Stomach (tissue), 9 donors: ENCODE data around the gene NQO1. TPM values are rescaled to one million over a fixed set of nuclear protein-coding genes. Genes with fewer than 3 reads are reported as not detected.
A peak's percentile ranks its signal among the peaks of the same experiment; 100 is the strongest.

Experiments used
- DNase-seq, 2 donors: peaks; one replicate each; pipeline versions ENCODE4 v3.0.0 to v3.0.0-alpha.2; 2013 to 2019
- H3K27ac ChIP-seq, 5 donors: fragments of 200-600 bp in 4 of 5; sonication (generic) in 4 of 5; one replicate each; pipeline ENCODE4 v1.5.1; 2013 to 2019; ENCODE audit warnings: mild to moderate bottlenecking in 1 of 5, moderate library complexity in 1 of 5
- H3K27me3 ChIP-seq, 3 donors: fragments of 200-600 bp; sonication (generic); one replicate each; pipeline ENCODE4 v1.5.1; 2017 to 2019; ENCODE audit warnings: mixed run types in 1 of 3
- H3K36me3 ChIP-seq, 4 donors: fragments of 200-600 bp; sonication (generic); 1 replicate in 3 of 4; 2 replicates in 1 of 4; pipeline ENCODE4 v1.5.1; 2016 to 2019
- H3K4me1 ChIP-seq, 4 donors: fragments of 200-600 bp; sonication (generic); one replicate each; pipeline ENCODE4 v1.5.1; 2016 to 2019
- H3K4me3 ChIP-seq, 4 donors: fragments of 200-600 bp; sonication (generic) in 3 of 4; one replicate each; pipeline ENCODE4 v1.5.1; 2016 to 2019; ENCODE audit warnings: mild to moderate bottlenecking in 1 of 4
- H3K9me3 ChIP-seq, 4 donors: fragments of 200-600 bp; sonication (generic); one replicate each; pipeline ENCODE4 v1.5.1; 2016 to 2019
- CTCF ChIP-seq, 7 experiments: fragments of 450-650 bp in 4 of 7; fragments of 200-600 bp in 3 of 7; sonication (generic) in 3 of 7; IDR thresholded peaks; one replicate each; pipeline ENCODE4 v1.5.1; 2016 to 2019; ENCODE audit warnings: antibody characterized with exemption in 7 of 7, control low read depth in 2 of 7, mild to moderate bottlenecking in 1 of 7
- EP300 ChIP-seq: sonication (generic); formaldehyde crosslinking; IDR thresholded peaks from one replicate; pipeline ENCODE4 v1.6.1; 2017; ENCODE audit warnings: antibody characterized with exemption
- POLR2A ChIP-seq, 4 donors: fragments of 450-650 bp; IDR thresholded peaks; one replicate each; pipeline ENCODE4 v1.6.1; 2016; ENCODE audit warnings: antibody characterized with exemption in 4 of 4, control low read depth in 2 of 4, mild to moderate bottlenecking in 1 of 4, moderate library complexity in 1 of 4
- POLR2AphosphoS5 ChIP-seq, 3 donors: sonication (generic); formaldehyde crosslinking; IDR thresholded peaks; one replicate each; pipeline ENCODE4 v1.6.1; 2016; ENCODE audit warnings: antibody characterized with exemption in 3 of 3
- WGBS, 5 donors: extraction: QIAGEN DNeasy Blood & Tissue Kit in 3 of 5; methylation state at CpG; one replicate each; pipeline versions ENCODE4 v1.1.5 to v1.1.7; 2013 to 2018; 5-methylcytosine and 5-hydroxymethylcytosine counted together
- intact Hi-C: fragments of 100-400 bp; cut with DNase I; formaldehyde crosslinking; loops from one replicate; pipeline ENCODE4 v1.15.1; 2023; ENCODE audit warnings: low total_unique reads
- polyA plus RNA-seq, 3 donors: library from polyadenylated mRNA; stranded (reverse); fragments of 200-250 nt; gene quantifications; one replicate each; pipeline ENCODE4 v1.2.3, GENCODE V29; 2013
- total RNA-seq, 5 donors: library from RNA; depleted of rRNA; stranded (reverse); fragments of >200 nt; gene quantifications; one replicate each; pipeline versions ENCODE4 v1.1.0 to v1.2.3, GENCODE V29; 2014 to 2016
- donor health status: healthy with polysubstance abuse.
- donor health status: Bipolar disorder and iron deficiency.
- donor health status: healthy.

The NQO1 gene
- total and polyA plus RNA-seq, 8 donors: 58.8 to 1,232 (median 202) TPM

GRCh38 chr16:69701452-69701851 lies 24.9 kb downstream of the NQO1 start:
- Histone ChIP-seq H3K27me3 (no peaks in the 10 kb centered on the region), H3K4me1 (peaks cover 0 to 6% (median 2%) of the 10 kb centered on the region in 4 donors), H3K9me3 (no peaks in the 10 kb centered on the region), H3K36me3 (peaks cover 7 to 80% (median 60%) of the 10 kb centered on the region in 4 donors), H3K27ac (no peak overlapping the region), H3K4me3 (no peak overlapping the region)
- intact Hi-C loops: no loop called here
- TF ChIP-seq POLR2AphosphoS5 (IDR thresholded peaks at IDR 0.05) (no peak), EP300 (no peak), CTCF (IDR thresholded peaks at IDR 0.05) (no peak)
- DNase-seq: no peak

- Histone ChIP-seq H3K9me3 (no peaks in the 10 kb centered on the region), H3K27ac (no peak overlapping the region), H3K4me3 (no peak overlapping the region), H3K27me3 (no peaks in the 10 kb centered on the region), H3K4me1 (no peaks in the 10 kb centered on the region), H3K36me3 (peaks cover 12 to 90% (median 73%) of the 10 kb centered on the region in 4 donors)
- TF ChIP-seq POLR2A (IDR thresholded peaks at IDR 0.05): no peak
- no peak for TF ChIP-seq EP300
- TF ChIP-seq POLR2AphosphoS5 (IDR thresholded peaks at IDR 0.05): no peak
- TF ChIP-seq CTCF (IDR thresholded peaks at IDR 0.05): no peak
- intact Hi-C loops: no loop called here
- no peak for DNase-seq
- WGBS, 5 donors: 84 to 97% (median 92%) methylated on average over 1 of the region's 1 CpG
Measured at GRCh38 chr16:69699915-69700314, 26.4 kb downstream of the NQO1 start.

- no peak overlapping the region for H3K4me3 ChIP-seq
- 84 to 92% (median 90%) methylated on average over 3 of the region's 3 CpGs for WGBS, 5 donors
- H3K9me3 ChIP-seq: no peaks in the 10 kb centered on the region
Measured at GRCh38 chr16:69698404-69698803, 28.0 kb downstream of the NQO1 start.

GRCh38 chr16:69693916-69694315 lies 32.4 kb downstream of the NQO1 start:
- DNase-seq: no peak
- Histone ChIP-seq H3K36me3 (peaks cover 45 to 99% (median 94%) of the 10 kb centered on the region in 4 donors), H3K4me3 (no peak overlapping the region), H3K27me3 (no peaks in the 10 kb centered on the region), H3K4me1 (no peaks in the 10 kb centered on the region), H3K27ac (no peak overlapping the region), H3K9me3 (no peaks in the 10 kb centered on the region)
- no peak for TF ChIP-seq EP300
- intact Hi-C loops: no loop called here
- 95 to 100% (median 99%) methylated on average over 2 of the region's 2 CpGs for WGBS, 5 donors

More at GRCh38 chr16:69698404-69698803, 28.0 kb downstream of the NQO1 start:
- H3K36me3 ChIP-seq: peaks cover 25 to 90% (median 82%) of the 10 kb centered on the region in 4 donors
- no peaks in the 10 kb centered on the region for H3K4me1 ChIP-seq
- DNase-seq: no peak
- TF ChIP-seq POLR2AphosphoS5 (IDR thresholded peaks at IDR 0.05) (no peak), CTCF (IDR thresholded peaks at IDR 0.05) (no peak), POLR2A (IDR thresholded peaks at IDR 0.05) (no peak), EP300 (no peak)
- H3K27me3 ChIP-seq: no peaks in the 10 kb centered on the region
- intact Hi-C loops: no loop called here
- no peak overlapping the region for H3K27ac ChIP-seq

GRCh38 chr16:69691980-69692911 lies 34.1 kb downstream of the NQO1 start:
- Histone ChIP-seq H3K36me3 (peaks cover 40 to 87% (median 82%) of the 10 kb centered on the region in 4 donors), H3K9me3 (no peaks in the 10 kb centered on the region), H3K27me3 (no peaks in the 10 kb centered on the region), H3K4me1 (no peaks in the 10 kb centered on the region), H3K4me3 (no peak overlapping the region), H3K27ac (peak overlapping the region in 1 of 5 donors; percentile 17)
- 80 to 90% (median 84%) methylated on average over 4 of the region's 4 CpGs for WGBS, 5 donors
- DNase-seq: no peak
- TF ChIP-seq POLR2AphosphoS5 (IDR thresholded peaks at IDR 0.05): no peak
- TF ChIP-seq CTCF (IDR thresholded peaks at IDR 0.05): no peak
- TF ChIP-seq EP300: no peak
- no peak for TF ChIP-seq POLR2A (IDR thresholded peaks at IDR 0.05)
- intact Hi-C loops: no loop called here
